IPS-18c (cell line): ENCODE measurements around the gene VHLL.

Source experiments
- H3K4me3 ChIP-seq: 2 replicates; pipeline ENCODE4 v1.7.0; 2013; ENCODE audit warnings: low read depth, mild to moderate bottlenecking, low read length, moderate library complexity; ENCODE audit not compliant: insufficient read depth
- H3K9me3 ChIP-seq: one replicate; pipeline ENCODE4 v1.6.1; 2013; ENCODE audit warnings: mild to moderate bottlenecking, low read length, moderate library complexity; ENCODE audit not compliant: control insufficient read depth, insufficient read depth

Gene VHLL

DNA sequence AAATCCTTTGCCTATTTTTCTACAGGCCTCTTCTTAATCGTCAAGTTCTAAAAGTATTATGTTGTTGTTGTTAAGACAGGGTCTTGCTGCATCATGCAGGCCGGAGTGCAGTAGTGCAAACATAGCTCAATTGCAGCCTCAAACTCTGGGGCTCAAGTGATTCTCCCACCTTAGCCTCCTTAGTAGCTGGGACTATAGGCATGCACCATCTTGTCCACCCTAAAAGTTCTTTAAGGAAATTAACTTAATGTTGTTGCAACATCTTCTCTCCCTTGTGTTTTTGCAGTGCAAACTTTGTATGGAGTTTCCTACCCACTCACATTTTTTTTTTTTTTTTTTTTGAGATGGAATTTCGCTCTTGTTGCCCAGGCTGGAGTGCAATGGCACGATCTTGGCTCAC lies 4.1 kb upstream of the VHLL start:
- peaks cover 2% of the 10 kb centered on the region for H3K9me3 ChIP-seq

GRCh38 chr1:156295391-156295947 lies 3.6 kb downstream of the VHLL start, which contains the start of gene GLMP:
GLMP (minus strand) TSS chr1:156295679; CDS start chr1:156295645, 34 bp downstream.
- peak within 1 kb of the TSS; percentile 71 for H3K4me3 ChIP-seq
- H3K9me3 ChIP-seq, result peaks cover 2% of the 10 kb centered on the region

More for the DNA sequence above, 4.1 kb upstream of the VHLL start:
- no peak overlapping the region for H3K4me3 ChIP-seq

- Histone ChIP-seq H3K4me3 (no peak overlapping the region), H3K9me3 (peaks cover 2% of the 10 kb centered on the region)
Observed at GRCh38 chr1:156293895-156294294, 5.2 kb downstream of the VHLL start.

GRCh38 chr1:156293098-156293434 lies 6.0 kb downstream of the VHLL start:
- Histone ChIP-seq H3K4me3 (no peak overlapping the region), H3K9me3 (peaks cover 2% of the 10 kb centered on the region)

- Histone ChIP-seq H3K4me3 (peak overlapping the region; percentile 43), H3K9me3 (peaks cover 2% of the 10 kb centered on the region)
Observed at GRCh38 chr1:156291226-156292061, 7.7 kb downstream of the VHLL start.

DNA sequence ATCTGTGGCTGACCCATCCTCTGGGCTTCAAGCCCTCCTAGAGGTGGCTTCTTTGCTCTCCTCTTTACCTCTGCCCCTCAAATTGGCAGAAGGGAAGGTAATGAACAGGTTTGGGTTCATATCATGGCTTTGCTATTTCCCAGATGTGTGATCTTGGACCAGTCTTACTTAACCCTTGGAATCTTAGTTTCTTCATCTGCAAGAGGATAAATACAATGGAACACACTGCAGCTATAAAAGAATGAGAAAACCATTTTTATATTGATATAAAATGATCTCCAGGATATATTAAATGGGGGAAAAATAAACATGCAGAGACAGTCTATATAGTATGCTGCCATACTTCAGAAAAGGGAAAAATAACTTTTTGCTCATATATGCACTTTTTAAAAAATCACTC lies 9.2 kb downstream of the VHLL start:
- H3K9me3 ChIP-seq, result peaks cover 2% of the 10 kb centered on the region

GRCh38 chr1:156286061-156286460 lies 13.0 kb downstream of the VHLL start:
- Histone ChIP-seq H3K4me3 (no peak overlapping the region), H3K9me3 (no peaks in the 10 kb centered on the region)

More for the DNA sequence above, 9.2 kb downstream of the VHLL start:
- H3K4me3 ChIP-seq, result no peak overlapping the region

GRCh38 chr1:156285437-156285836 lies 13.7 kb downstream of the VHLL start:
- no peak overlapping the region for H3K4me3 ChIP-seq
- H3K9me3 ChIP-seq, result no peaks in the 10 kb centered on the region

GRCh38 chr1:156284757-156285156 lies 14.3 kb downstream of the VHLL start:
- Histone ChIP-seq H3K4me3 (no peak overlapping the region), H3K9me3 (no peaks in the 10 kb centered on the region)

DNA sequence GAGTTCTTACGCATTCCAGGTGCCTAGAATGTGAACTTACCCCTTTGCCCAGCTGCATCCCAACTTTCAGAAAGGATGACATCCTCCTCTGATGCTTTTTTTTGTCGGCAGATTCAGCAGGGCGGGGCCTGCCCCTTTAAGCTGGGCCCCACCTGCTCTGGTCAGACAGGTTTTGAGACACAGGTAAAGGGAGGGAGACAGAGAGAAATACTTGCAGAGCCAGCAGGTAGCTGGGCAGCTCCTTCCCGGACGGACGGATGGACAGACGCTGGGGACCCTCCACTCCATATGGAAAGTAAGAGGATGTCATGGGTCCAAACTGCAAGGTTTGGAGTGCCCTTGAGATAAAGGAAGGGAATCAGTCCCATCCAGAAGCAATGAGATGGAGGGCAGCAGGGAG lies 15.0 kb downstream of the VHLL start, which contains the start of gene TMEM79:
Gene TMEM79 (plus strand): TSS at position 214 of the 400 bp plus-strand sequence. CDS start 902 bp downstream, outside the sequence.
- Histone ChIP-seq H3K4me3 (peak within 1 kb of the TSS; percentile 51), H3K9me3 (no peaks in the 10 kb centered on the region)

- Histone ChIP-seq H3K9me3 (no peaks in the 10 kb centered on the region), H3K4me3 (peak overlapping the region; percentile 51)
Observed at GRCh38 chr1:156283521-156283920, 15.6 kb downstream of the VHLL start.

DNA sequence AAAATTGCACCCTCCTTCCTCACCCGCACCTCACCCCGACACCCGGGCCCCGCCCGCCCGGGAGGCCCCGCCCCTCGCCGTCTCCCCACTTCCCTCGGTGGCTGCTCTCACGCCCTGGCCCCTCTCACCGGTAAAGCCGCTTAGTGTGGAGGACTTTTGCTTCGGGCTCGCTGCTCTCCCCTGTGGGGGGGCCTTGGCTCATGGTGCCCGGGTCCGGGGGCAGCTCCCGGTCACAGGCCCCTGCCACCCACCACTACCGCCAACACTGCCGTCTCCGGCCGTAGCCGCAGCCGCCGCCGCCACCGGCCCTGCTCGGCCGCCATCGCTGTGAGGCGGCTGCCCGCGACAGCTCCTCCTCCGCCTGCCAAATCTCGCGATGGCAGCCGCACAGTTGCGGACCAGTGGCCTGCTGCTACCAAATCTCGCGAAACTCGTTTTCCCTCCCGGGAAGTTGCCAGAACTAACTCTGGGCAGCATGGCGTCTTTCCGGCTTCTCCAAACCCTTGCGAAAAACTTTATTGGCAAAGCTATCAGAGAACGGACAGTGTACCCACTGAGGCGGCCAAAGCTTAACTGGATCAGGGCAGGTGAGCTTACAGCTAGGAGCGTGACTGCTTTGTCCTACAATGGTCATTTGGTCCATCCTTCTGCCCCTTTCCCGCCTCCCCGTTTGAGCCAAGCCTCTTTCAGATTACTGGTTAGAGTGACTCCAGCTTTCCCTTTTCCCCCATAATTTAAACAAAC lies 16.5 kb downstream of the VHLL start, which contains the start of gene SMG5:
Gene SMG5 (minus strand): TSS at position 347 of the 744 bp plus-strand sequence. CDS start 145 bp downstream, at position 202.
- Histone ChIP-seq H3K9me3 (no peaks in the 10 kb centered on the region), H3K4me3 (peak within 1 kb of the TSS; percentile 87)

- Histone ChIP-seq H3K4me3 (peak overlapping the region; percentile 87), H3K9me3 (no peaks in the 10 kb centered on the region)
Observed at GRCh38 chr1:156281693-156282478, 17.2 kb downstream of the VHLL start.

GRCh38 chr1:156281281-156281680 lies 17.8 kb downstream of the VHLL start:
- Histone ChIP-seq H3K4me3 (peak overlapping the region; percentile 87), H3K9me3 (no peaks in the 10 kb centered on the region)

GRCh38 chr1:156279837-156280236 lies 19.3 kb downstream of the VHLL start:
- H3K9me3 ChIP-seq, result no peaks in the 10 kb centered on the region
- H3K4me3 ChIP-seq, result no peak overlapping the region

DNA sequence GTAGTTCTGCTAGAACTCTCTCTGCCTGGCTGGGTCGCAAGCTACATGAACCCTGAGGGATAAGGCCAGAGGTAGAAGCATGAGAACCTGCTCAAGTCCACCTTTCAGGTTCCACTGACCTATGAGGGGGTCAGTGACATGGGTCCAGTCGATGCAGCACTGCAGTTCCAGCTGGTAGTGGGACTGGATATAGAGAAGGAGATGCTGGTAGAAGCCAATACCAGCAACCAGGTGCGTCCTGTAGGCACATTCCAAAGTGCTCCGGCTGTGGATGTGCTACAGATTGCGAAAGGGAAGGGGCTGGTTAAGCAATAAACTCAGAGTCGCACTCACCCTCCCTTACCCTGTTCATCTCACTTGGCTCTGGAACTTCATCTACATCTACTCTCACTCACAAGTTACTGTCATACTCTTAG lies 22.1 kb downstream of the VHLL start:
- no peak overlapping the region for H3K4me3 ChIP-seq
- H3K9me3 ChIP-seq, result no peaks in the 10 kb centered on the region

- H3K9me3 ChIP-seq, result no peaks in the 10 kb centered on the region
- H3K4me3 ChIP-seq, result no peak overlapping the region
Observed at GRCh38 chr1:156276532-156276931, 22.6 kb downstream of the VHLL start.
